ENCODE data around the gene ZNRF3.

The ZNRF3 gene

DNA sequence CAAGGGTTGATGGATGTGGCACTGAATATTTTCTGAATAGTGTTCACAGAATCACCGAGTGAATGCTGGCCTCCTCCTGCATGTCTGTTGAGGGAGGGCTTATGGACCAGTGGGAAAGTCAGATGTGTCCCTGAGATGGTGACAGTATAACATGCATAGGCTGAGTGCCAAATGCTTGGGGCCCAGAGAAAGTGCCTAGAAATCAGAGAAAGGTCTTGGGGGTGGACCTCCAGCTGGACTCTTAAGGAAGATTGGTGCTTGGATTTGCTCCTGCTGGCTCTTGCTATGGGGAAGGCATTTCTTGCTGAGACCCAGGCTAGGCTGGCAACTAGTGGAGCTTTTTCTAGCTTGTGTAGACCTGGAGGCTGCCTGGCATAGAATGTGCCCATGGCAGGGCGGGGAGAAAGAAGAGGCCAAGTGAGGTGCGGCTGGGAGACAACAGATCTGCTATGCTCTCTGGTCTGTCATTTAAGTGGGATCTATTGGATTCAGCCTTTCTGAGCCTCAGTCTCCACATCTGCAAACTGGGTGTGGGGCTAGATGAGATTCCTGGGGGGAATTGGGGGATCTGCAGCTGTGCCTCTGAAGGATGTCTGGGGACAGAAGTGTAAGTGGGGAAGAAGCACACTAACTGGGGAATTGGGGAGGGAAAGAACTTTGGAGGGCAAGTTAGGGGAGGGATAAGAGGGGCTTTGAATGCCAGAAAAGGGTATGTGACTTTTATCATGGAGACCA is 27.4 kb downstream of the ZNRF3 start:
- in situ Hi-C loops (cut with HindIII; ENCODE audit: low sequenced_read_pairs): no loop called here
- no peak overlapping the region for H3K4me3 ChIP-seq (ENCODE audit: low read depth, low read length)
- no peak for DNase-seq (ENCODE audit: low read depth)
- no peak for TF ChIP-seq CTCF (IDR thresholded peaks at IDR 0.05; ENCODE audit: low read depth, low read length, missing control alignments)

DNA sequence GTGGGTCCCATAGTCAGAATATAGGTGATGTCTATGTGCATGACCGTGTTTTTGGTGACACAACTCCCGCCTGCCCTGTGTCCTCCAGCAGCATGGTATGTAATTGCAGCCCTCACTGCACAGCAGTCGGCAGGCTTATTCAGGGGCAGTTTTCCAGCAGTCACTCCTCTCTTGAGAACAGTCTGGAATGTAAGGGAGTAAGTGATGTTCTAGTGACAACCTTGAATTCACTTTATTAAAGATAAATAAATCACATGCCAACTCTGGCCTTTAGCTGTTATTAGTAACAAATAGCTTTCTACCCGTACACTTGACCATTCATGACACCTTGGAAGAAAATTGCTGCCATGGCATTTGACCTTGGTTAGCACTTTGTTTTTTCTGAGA is 27.9 kb downstream of the ZNRF3 start:
- no peak for TF ChIP-seq CTCF (IDR thresholded peaks at IDR 0.05; ENCODE audit: low read depth, low read length, missing control alignments)
- no peak for DNase-seq (ENCODE audit: low read depth)
- no peak overlapping the region for H3K4me3 ChIP-seq (ENCODE audit: low read depth, low read length)
- in situ Hi-C loops (cut with HindIII; ENCODE audit: low sequenced_read_pairs): no loop called here

DNA sequence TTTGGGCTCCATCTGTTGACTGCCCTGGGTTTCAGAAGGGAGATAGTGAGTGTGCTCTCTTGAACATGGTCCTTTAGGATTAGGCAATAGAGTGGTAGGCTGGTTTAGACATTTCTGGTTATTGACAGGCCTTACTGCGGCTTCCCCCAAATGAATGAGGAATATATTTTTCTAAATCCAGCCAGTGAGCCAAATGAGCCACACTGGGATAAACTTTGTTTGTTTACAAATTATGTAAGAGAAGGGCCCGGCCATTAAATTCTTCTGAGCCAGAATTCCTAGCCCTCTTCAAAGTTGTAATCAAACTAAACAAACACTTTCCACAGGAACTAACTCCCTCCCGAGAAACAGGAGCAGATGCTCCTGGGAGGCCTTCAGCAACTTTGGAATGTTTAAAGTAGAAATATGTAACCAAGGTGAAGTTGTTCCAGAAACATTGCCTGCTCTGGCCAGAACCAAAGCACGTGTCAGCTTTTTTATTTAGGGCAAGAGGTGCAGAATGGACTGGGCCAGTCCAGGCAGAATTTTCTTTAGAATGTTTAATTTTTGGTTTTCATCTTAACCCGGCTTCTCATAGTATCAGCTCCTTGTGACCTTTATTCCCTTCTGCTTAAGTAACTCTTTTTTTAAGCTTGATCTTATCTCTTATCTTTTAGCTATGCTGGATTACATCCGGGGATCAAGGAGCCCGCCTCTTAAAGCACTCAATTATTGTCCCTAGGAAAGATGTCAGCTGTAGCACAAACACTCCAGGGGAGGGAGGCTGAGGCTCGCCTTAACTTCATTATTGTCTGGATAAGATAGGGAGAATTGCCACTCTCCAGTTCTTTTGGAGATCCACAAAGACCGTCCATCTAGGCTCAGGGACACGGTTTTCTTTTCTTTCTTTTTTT is 28.7 kb downstream of the ZNRF3 start:
- no peak overlapping the region for H3K4me3 ChIP-seq (ENCODE audit: low read depth, low read length)
- DNase-seq (ENCODE audit: low read depth): peak; percentile 37
- no peak for TF ChIP-seq CTCF (IDR thresholded peaks at IDR 0.05; ENCODE audit: low read depth, low read length, missing control alignments)
- in situ Hi-C loops (cut with HindIII; ENCODE audit: low sequenced_read_pairs): no loop called here

GRCh38 chr22:28914201-28914600 is 30.8 kb downstream of the ZNRF3 start:
- in situ Hi-C loops (cut with HindIII; ENCODE audit: low sequenced_read_pairs): no loop called here
- no peak for DNase-seq (ENCODE audit: low read depth)
- TF ChIP-seq CTCF (IDR thresholded peaks at IDR 0.05; ENCODE audit: low read depth, low read length, missing control alignments): no peak
- H3K4me3 ChIP-seq (ENCODE audit: low read depth, low read length): no peak overlapping the region

GRCh38 chr22:28915969-28916368 is 32.6 kb downstream of the ZNRF3 start:
- no peak for TF ChIP-seq CTCF (IDR thresholded peaks at IDR 0.05; ENCODE audit: low read depth, low read length, missing control alignments)
- no peak for DNase-seq (ENCODE audit: low read depth)
- in situ Hi-C loops (cut with HindIII; ENCODE audit: low sequenced_read_pairs): no loop called here
- H3K4me3 ChIP-seq (ENCODE audit: low read depth, low read length): no peak overlapping the region

- in situ Hi-C loops (cut with HindIII; ENCODE audit: low sequenced_read_pairs): no loop called here
- DNase-seq (ENCODE audit: low read depth): peak; percentile 66
- no peak for TF ChIP-seq CTCF (IDR thresholded peaks at IDR 0.05; ENCODE audit: low read depth, low read length, missing control alignments)
- H3K4me3 ChIP-seq (ENCODE audit: low read depth, low read length): no peak overlapping the region
Measured at GRCh38 chr22:28917747-28918549, 34.6 kb downstream of the ZNRF3 start.

Measured in astrocyte of the cerebellum (primary cell).